NCI-H2196 (cell line): Measurements from ENCODE around the gene GPR137B.
"Not testable (repeated sequence)": the region's sequence is repeated elsewhere in the genome, so short reads cannot be mapped to it uniquely, and the experiment has no call there.

ENCODE experiments used
- DNase-seq: peaks from one replicate; lab custom pipeline; 2025; ENCODE audit not compliant: unreplicated experiment; lab: John Stamatoyannopoulos, UW

The GPR137B gene

GRCh38 chr1:236160540-236161127 is 18.3 kb downstream of the GPR137B start:
- no peak for DNase-seq

DNA sequence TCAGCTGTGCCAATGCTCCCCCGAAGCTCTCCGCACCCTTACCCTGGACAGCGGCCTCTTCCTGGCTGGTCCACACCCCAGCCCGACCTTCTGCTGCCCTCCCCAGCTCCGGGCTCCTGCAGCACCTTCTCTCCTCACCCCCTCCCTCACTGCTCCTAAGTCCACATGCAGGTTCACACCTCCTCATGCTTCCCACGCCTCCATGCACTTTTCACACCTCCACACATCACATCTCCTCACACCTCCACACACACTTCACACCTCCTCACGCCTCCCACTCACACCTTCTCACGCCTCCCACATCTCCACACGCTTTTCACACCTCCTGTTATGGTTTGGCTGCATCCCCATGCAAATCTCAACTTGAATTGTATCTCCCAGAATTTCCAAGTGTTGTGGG is 18.9 kb downstream of the GPR137B start:
- DNase-seq, result no peak

- DNase-seq, result not testable (repeated sequence)
Measured at GRCh38 chr1:236161755-236162154, 19.4 kb downstream of the GPR137B start.

DNA sequence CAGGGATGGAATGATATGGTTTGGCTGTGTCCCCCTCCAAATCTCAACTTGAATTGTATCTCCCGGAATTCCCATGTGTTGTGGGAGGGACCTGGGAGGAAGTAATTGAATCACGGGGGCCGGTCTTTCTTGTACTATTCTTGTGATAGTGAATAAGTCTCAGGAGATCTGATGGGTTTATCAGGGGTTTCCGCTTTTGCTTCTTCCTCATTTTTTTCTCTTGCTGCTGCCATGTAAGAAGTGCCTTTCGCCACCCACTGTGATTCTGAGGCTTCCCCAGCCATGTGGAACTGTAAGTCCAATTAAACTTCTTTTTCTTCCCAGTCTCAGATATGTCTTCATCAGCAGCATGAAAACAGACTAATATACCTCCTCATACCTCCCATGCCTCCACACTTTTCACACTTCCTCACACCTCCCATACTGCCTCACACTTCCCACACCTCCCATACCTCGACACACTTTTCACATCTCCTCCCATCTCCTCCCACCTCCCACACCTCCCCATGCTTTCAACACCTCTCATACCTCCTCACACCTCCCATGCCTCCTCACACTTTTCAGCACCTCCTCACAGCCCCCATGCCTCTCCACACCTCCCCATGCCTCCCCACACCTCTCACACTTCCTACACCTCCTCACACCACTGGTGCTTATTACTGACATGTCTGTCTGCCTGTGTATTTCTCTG is 21.3 kb downstream of the GPR137B start:
- no peak for DNase-seq

DNA sequence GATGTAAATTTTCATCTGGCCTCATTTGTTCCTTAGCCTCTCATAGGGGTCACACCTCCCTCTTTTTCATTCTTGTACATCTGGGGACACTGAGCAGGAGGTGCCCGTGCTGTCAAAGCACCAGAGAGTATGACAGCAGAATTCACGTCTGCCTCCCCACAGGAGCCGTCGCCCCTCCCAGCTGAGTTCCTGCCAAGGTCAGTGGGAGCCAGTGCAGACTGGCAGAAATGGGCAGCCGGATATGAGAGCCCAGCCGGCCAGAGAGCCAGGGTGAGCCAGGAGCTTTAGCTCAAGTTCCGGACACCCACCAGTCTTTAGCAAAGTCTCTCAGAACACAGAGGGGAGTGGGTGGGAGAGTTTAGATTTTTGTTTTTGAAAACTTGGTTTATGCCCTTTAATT is 21.9 kb downstream of the GPR137B start:
- no peak for DNase-seq

DNA sequence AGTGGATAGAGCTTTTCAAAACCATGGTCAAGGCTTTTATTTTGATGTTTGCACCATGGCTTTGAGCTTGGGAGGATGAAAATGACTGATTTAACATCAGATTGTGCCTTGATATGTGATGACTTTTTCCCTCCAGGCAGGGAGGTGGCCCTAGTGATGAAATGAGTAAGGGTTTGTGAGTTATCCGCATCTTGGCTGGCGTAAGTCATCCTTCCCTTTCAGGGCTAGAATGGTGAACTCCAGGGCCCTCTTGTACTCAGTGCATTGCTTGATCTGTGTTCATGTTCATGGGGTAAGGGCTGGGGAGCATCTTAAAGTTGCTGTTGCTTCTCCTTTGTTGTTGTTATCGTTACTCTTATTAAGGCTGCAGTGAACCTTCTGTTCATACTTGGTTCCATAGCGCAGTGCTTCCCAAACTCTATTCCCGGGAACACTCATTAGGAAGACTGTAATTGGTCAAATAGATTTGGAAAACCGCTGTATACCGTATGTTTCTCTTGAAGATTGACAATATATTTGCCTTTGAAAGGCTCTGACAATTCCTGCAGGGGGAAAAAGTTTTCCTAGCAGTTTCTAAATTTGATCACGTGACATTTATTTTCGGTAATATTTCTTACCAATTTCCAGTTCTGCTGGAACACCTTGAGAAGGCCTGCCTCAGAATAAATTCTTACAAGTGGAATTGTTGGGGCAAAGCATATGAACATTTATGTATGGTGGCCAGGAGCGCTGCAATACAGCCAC is 23.1 kb downstream of the GPR137B start:
- DNase-seq, result no peak

DNA sequence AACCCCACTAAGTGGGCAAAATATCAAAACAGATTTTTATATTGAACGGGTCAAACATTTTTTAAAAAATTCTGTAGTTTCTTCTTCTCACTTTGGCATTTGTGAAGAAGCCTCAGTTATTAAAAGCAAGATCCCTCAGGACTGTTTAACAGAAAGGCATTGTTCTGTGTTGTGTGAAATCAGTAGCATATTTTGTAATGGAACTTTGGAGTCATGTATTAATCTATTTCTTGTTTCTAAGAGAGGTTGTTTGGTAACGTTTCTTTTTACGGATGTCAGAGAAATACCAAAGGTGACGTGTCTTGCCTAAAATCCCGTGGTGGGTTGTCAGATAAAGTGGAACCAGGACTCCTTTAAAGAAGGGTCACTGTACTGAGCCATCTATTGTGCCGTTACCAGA is 23.7 kb downstream of the GPR137B start:
- DNase-seq, result no peak

- no peak for DNase-seq
Measured at GRCh38 chr1:236167154-236167553, 24.8 kb downstream of the GPR137B start.

GRCh38 chr1:236167578-236167977 is 25.2 kb downstream of the GPR137B start:
- DNase-seq, result no peak

DNA sequence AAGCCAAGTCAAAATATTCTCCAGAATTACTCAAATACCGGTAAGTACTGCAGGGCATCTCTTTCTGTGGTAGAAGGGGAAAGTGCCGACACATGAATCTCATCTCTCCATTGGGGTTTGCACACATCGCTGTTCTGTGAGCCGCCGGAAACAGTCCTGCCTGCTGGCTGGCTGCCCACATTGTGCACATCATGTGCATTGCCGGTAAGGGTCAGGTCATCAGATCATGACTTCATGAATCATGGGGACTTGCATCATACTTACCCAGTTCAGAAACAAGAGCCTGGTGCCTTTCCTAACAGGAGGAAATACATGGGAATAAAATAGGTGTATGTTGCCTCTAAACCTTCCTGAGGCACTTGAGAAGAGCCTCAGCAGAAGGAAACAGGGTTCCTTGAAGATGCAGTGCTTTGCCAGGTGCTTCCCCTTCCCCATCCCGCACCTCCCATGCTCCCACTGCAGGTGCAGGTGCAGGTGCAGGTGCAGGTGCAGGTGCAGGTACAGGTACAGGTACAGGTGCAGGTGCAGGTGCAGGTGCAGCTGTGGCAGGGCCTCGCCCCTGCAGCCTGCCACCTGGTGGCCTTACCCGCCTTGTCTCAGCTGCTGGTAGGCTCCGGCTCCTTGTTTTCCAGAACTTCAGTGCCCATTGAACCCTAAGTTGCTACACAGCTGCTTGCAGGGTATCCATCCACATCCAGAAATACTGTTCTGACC is 26.5 kb downstream of the GPR137B start:
- no peak for DNase-seq

GRCh38 chr1:236172041-236172579 is 29.8 kb downstream of the GPR137B start:
- no peak for DNase-seq

GRCh38 chr1:236173174-236173767 is 30.9 kb downstream of the GPR137B start:
- no peak for DNase-seq

GRCh38 chr1:236175642-236176336 is 33.5 kb downstream of the GPR137B start:
- DNase-seq, result no peak

GRCh38 chr1:236176337-236177336 is 34.3 kb downstream of the GPR137B start:
- no peak for DNase-seq

DNA sequence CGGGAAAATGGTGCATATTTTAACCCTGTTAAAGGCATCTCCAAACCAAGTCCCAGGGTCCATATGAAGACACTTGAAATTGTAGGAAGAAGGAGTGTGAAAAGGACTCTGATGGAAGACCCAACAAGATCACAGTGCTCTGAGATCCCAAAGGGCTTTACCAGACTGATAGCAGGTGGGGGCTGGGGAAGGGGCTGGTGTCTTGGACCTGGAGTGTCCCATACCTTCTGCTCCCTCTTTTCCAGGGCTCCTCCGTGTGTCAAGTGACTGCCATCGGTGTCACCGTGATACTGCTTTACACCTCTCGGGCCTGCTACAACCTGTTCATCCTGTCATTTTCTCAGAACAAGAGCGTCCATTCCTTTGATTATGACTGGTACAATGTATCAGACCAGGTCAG is 37.3 kb downstream of the GPR137B start:
- no peak for DNase-seq

GRCh38 chr1:236181059-236181458 is 38.7 kb downstream of the GPR137B start:
- no peak for DNase-seq

- DNase-seq, result no peak
Measured at GRCh38 chr1:236185687-236186086, 43.3 kb downstream of the GPR137B start.

- DNase-seq, result not testable (repeated sequence)
Measured at GRCh38 chr1:236186471-236186870, 44.1 kb downstream of the GPR137B start.

GRCh38 chr1:236188084-236188483 is 45.7 kb downstream of the GPR137B start:
- not testable (repeated sequence) for DNase-seq
